A549 (cell line): ENCODE results near the gene RGMB. TPM values are rescaled to one million over a fixed set of nuclear protein-coding genes. Genes with fewer than 3 reads are reported as not detected.

ENCODE experiments used
- ATAC-seq, 2 experiments: fragments of 200-7000 bp in 1 of 2; fragments of >200 bp in 1 of 2; cut with Nextera tagmentation in 1 of 2; cut with Tn5 transposase in 1 of 2; 3 replicates each; pipeline versions ENCODE4 v1.8.0 to v1.9.1; 2018 to 2020; ENCODE audit warnings: mild to moderate bottlenecking in 1 of 2, moderate library complexity in 1 of 2
- CTCF ChIA-PET: fragments of 300-600 bp; sonication (Branson Sonifier 250); formaldehyde crosslinking; extraction: SDS; loops from one replicate; lab custom pipeline; 2021; ENCODE audit warnings: antibody characterized with exemption, inconsistent platforms; lab: Yijun Ruan, JAX
- POLR2A ChIA-PET: fragments of 350-600 bp; formaldehyde crosslinking; extraction: SDS; loops from one replicate; lab custom pipeline; 2021; ENCODE audit warnings: antibody characterized with exemption, inconsistent platforms; lab: Yijun Ruan, JAX
- DNase-seq, 2 experiments: peaks; one replicate each; pipeline versions ENCODE4 v3.0.0 to v3.0.0-alpha.2; 2011 to 2016; ENCODE audit warnings: low read depth in 1 of 2, low spot score in 1 of 2
- FAIRE-seq: peaks from 2 replicates; lab custom pipeline; 2011; peaks lifted over from hg19 to GRCh38; lab: Jason Lieb, UNC
- H3K27ac ChIP-seq, 2 experiments: fragments of >200 bp; sonication (Bioruptor Twin); formaldehyde crosslinking; 3 replicates each; pipeline ENCODE4 v1.5.1; 2016 to 2017
- H3K4me1 ChIP-seq: fragments of >200 bp; sonication (Bioruptor Twin); formaldehyde crosslinking; 3 replicates; pipeline ENCODE4 v1.6.1; 2016
- H3K4me2 ChIP-seq: fragments of >200 bp; sonication (Bioruptor Twin); formaldehyde crosslinking; 3 replicates; pipeline ENCODE4 v1.6.1; 2016
- H3K4me3 ChIP-seq: fragments of >200 bp; sonication (Bioruptor Twin); formaldehyde crosslinking; 3 replicates; pipeline ENCODE4 v1.5.1; 2016
- H3K9me3 ChIP-seq: fragments of >200 bp; sonication (Bioruptor Twin); formaldehyde crosslinking; 3 replicates; pipeline ENCODE4 v1.6.1; 2016
- CHD2 ChIP-seq: fragments of 150-350 bp; IDR thresholded peaks from 2 replicates; pipeline ENCODE4 v1.6.1; 2014; ENCODE audit warnings: low read length; ENCODE audit not compliant: partially characterized antibody
- CHD4 ChIP-seq: fragments of 200-600 bp; sonication (generic); IDR thresholded peaks from 2 replicates; pipeline ENCODE4 v1.6.1; 2016; ENCODE audit warnings: antibody characterized with exemption, mild to moderate bottlenecking, borderline replicate concordance
- EHMT2 ChIP-seq: fragments of 200-600 bp; sonication (generic); IDR thresholded peaks from 2 replicates; pipeline ENCODE4 v1.6.1; 2016; ENCODE audit warnings: antibody characterized with exemption, low read depth, mild to moderate bottlenecking, moderate library complexity
- EP300 ChIP-seq, 2 experiments: fragments of >200 bp; sonication (Bioruptor Twin); formaldehyde crosslinking; IDR thresholded peaks; 2 replicates in 1 of 2; 3 replicates in 1 of 2; pipeline ENCODE4 v1.6.1; 2016 to 2017
- FOSB ChIP-seq: fragments of 250-450 bp; sonication (Bioruptor Pico); IDR thresholded peaks from 2 replicates; pipeline ENCODE4 v1.5.0; 2020; ENCODE audit warnings: mild to moderate bottlenecking, moderate library complexity
- FOXS1 ChIP-seq: fragments of 250-450 bp; sonication (Bioruptor Pico); IDR thresholded peaks from 2 replicates; pipeline ENCODE4 v1.5.0; 2020; ENCODE audit warnings: mild to moderate bottlenecking, moderate library complexity
- HDAC2 ChIP-seq: fragments of 200-600 bp; sonication (generic); IDR thresholded peaks from 2 replicates; pipeline ENCODE4 v1.6.1; 2016
- JUN ChIP-seq, 2 experiments: fragments of >200 bp; sonication (Bioruptor Twin); formaldehyde crosslinking; IDR thresholded peaks; 2 replicates in 1 of 2; 3 replicates in 1 of 2; pipeline ENCODE4 v1.6.1; 2016 to 2017
- KDM1A ChIP-seq: fragments of 200-600 bp; sonication (generic); IDR thresholded peaks from 2 replicates; pipeline ENCODE4 v1.6.1; 2016; ENCODE audit warnings: low read depth, mild to moderate bottlenecking
- MAZ ChIP-seq: fragments of 150-350 bp; IDR thresholded peaks from 2 replicates; pipeline ENCODE4 v1.6.1; 2014; ENCODE audit warnings: antibody characterized with exemption, low read depth, low read length, borderline replicate concordance
- POLR2A ChIP-seq: IDR thresholded peaks from 2 replicates; pipeline ENCODE4 v1.6.1; 2012; ENCODE audit warnings: mild to moderate bottlenecking, low read length
- ZC3H11A ChIP-seq: fragments of 450-650 bp; IDR thresholded peaks from 2 replicates; pipeline ENCODE4 v1.6.1; 2014; ENCODE audit warnings: antibody characterized with exemption, mild to moderate bottlenecking
- WGBS: methylation state at CpG from one replicate; pipeline ENCODE4 v1.1.6; 2017; ENCODE audit errors: missing lambda C conversion rate; 5-methylcytosine and 5-hydroxymethylcytosine counted together
- polyA plus RNA-seq, 4 experiments: library from polyadenylated mRNA; depleted of rRNA in 3 of 4; stranded (reverse); fragments of >200 nt; fragmentation: RNase III in 1 of 4; extraction: RNeasy Plus Mini Kit Qiagen cat#74134 plus additional on column Dnase treatment in 1 of 4; gene quantifications; 2 replicates in 3 of 4; 3 replicates in 1 of 4; pipeline ENCODE4 v1.2.3, GENCODE V29; 2011 to 2017
- TF ChIP-seq, protein P1 (sequence below): IDR thresholded peaks from 2 replicates; pipeline ENCODE4 v1.6.1; 2012; ENCODE audit warnings: low read depth, borderline replicate concordance
- TF ChIP-seq, protein P2 (sequence below): fragments of >200 bp; sonication (Bioruptor Twin); formaldehyde crosslinking; IDR thresholded peaks from 3 replicates; pipeline ENCODE4 v1.5.1; 2016
- TF ChIP-seq, protein P3 (sequence below): fragments of 200-600 bp; sonication (generic); IDR thresholded peaks from 2 replicates; pipeline ENCODE4 v1.6.1; 2016; ENCODE audit warnings: antibody characterized with exemption, mild to moderate bottlenecking, moderate library complexity
- TF ChIP-seq, protein P4 (sequence below): fragments of 250-450 bp; sonication (Bioruptor Pico); IDR thresholded peaks from 2 replicates; pipeline ENCODE4 v1.5.0; 2021; ENCODE audit warnings: mild to moderate bottlenecking, moderate library complexity, borderline replicate concordance

RGMB gene
- polyA plus RNA-seq, 2 of the 4 experiments (the other 2 are of a cell fraction): 5.3 to 5.6 TPM

DNA sequence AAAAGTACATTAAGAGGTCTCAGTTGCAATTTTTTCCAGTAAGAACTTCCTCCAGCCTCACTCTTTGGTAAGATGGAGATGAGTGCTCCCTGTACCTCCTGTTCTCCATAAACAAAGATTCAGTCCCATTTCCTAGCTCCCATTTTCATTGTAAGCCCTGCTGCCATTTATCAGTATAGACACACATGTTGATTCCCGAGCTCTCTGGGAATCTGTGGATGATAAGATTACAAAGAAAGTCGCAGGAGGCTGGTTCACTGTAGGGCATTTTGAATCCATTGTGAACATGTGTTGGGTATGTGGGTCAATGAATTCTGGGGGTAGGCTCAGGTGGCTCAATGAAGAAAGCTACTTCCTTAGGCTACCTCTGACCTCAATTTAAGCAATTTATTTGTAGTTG is 36.7 kb downstream of the RGMB start (continued):
- no peak for TF ChIP-seq CHD4

DNA sequence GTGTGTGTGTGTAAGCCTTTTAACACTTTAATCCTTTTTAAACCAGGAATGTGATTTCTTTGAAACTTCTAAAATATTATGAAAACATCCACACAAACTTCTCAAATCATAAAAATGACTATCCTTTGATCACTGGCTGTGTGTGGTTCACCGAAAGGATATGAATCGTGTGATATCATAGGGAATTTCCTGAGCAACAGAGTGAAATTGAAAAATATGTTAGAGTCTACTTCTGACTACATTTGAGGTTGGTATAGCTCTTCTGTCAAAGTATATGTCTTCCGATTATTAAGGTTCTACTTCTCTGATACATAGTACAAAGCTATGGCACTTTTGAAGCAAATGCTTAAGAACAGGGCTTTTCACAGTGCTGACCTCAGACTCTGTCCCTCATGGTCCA is 40.3 kb downstream of the RGMB start:
- Histone ChIP-seq H3K4me3 (no peak overlapping the region), H3K27ac (no peak overlapping the region), H3K4me2 (no peak overlapping the region), H3K4me1 (no peaks in the 10 kb centered on the region), H3K9me3 (no peaks in the 10 kb centered on the region)
- FAIRE-seq (no peak), DNase-seq (no peak), ATAC-seq (no peak)
- CTCF ChIA-PET: no interaction called here
- no peak for TF ChIP-seq FOXS1 (CRISPR knock-in tag)
- WGBS: 74% methylated on average over 3 of the region's 3 CpGs
- POLR2A ChIA-PET: no interaction called here

DNA sequence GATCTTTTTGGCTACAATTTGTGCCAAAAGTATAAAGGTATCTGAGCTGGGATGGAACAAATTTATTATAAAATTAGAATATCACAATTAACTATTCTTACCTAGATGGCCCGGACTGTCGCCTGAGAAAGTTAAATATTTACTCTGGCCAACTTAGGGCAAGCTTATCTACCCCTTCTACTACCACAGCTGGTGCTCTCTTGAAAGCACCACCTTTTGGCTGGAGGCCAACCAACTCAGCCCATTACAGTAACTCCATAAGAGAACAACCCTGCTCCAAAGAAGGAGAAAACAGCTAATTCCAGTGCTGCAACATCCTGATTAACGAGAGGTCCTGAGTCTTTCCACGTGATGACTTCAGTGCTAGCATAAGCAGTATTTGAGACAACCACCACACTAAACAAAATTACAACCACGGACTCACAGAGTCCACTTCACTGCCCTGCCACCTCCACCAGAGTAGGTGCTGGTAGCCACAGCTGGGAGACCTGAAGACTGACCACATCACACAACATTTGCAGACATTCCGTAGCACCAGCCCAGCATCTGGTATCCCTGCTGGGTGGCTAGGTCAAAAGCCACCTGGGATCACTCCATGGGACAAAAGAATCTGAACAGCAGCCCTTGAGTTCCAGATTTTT is 43.2 kb downstream of the RGMB start:
- no peak for FAIRE-seq
- peaks cover 10% of the 10 kb centered on the region; the same call in 1 of the 3 replicates for H3K9me3 ChIP-seq
- WGBS: 36% methylated on average over 6 of the region's 6 CpGs
- ChIA-PET CTCF (no interaction called here), POLR2A (no interaction called here)
- no peaks in the 10 kb centered on the region for H3K4me1 ChIP-seq
- DNase-seq: no peak
- ATAC-seq: no peak
- TF ChIP-seq FOSB (CRISPR knock-in tag) (no peak), HDAC2 (no peak), MAZ (no peak), EHMT2 (no peak), CHD2 (no peak), JUN (IDR thresholded peaks at IDR 0.05) (no peak), EP300 (IDR thresholded peaks at IDR 0.05) (no peak), ZC3H11A (no peak), KDM1A (no peak), POLR2A (no peak)
- TF ChIP-seq, protein P1, sequence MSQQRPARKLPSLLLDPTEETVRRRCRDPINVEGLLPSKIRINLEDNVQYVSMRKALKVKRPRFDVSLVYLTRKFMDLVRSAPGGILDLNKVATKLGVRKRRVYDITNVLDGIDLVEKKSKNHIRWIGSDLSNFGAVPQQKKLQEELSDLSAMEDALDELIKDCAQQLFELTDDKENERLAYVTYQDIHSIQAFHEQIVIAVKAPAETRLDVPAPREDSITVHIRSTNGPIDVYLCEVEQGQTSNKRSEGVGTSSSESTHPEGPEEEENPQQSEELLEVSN: no peak
- TF ChIP-seq, protein P2, sequence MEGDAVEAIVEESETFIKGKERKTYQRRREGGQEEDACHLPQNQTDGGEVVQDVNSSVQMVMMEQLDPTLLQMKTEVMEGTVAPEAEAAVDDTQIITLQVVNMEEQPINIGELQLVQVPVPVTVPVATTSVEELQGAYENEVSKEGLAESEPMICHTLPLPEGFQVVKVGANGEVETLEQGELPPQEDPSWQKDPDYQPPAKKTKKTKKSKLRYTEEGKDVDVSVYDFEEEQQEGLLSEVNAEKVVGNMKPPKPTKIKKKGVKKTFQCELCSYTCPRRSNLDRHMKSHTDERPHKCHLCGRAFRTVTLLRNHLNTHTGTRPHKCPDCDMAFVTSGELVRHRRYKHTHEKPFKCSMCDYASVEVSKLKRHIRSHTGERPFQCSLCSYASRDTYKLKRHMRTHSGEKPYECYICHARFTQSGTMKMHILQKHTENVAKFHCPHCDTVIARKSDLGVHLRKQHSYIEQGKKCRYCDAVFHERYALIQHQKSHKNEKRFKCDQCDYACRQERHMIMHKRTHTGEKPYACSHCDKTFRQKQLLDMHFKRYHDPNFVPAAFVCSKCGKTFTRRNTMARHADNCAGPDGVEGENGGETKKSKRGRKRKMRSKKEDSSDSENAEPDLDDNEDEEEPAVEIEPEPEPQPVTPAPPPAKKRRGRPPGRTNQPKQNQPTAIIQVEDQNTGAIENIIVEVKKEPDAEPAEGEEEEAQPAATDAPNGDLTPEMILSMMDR: no peak
- TF ChIP-seq, protein P3, sequence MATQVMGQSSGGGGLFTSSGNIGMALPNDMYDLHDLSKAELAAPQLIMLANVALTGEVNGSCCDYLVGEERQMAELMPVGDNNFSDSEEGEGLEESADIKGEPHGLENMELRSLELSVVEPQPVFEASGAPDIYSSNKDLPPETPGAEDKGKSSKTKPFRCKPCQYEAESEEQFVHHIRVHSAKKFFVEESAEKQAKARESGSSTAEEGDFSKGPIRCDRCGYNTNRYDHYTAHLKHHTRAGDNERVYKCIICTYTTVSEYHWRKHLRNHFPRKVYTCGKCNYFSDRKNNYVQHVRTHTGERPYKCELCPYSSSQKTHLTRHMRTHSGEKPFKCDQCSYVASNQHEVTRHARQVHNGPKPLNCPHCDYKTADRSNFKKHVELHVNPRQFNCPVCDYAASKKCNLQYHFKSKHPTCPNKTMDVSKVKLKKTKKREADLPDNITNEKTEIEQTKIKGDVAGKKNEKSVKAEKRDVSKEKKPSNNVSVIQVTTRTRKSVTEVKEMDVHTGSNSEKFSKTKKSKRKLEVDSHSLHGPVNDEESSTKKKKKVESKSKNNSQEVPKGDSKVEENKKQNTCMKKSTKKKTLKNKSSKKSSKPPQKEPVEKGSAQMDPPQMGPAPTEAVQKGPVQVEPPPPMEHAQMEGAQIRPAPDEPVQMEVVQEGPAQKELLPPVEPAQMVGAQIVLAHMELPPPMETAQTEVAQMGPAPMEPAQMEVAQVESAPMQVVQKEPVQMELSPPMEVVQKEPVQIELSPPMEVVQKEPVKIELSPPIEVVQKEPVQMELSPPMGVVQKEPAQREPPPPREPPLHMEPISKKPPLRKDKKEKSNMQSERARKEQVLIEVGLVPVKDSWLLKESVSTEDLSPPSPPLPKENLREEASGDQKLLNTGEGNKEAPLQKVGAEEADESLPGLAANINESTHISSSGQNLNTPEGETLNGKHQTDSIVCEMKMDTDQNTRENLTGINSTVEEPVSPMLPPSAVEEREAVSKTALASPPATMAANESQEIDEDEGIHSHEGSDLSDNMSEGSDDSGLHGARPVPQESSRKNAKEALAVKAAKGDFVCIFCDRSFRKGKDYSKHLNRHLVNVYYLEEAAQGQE: no peak
- TF ChIP-seq, protein P4, sequence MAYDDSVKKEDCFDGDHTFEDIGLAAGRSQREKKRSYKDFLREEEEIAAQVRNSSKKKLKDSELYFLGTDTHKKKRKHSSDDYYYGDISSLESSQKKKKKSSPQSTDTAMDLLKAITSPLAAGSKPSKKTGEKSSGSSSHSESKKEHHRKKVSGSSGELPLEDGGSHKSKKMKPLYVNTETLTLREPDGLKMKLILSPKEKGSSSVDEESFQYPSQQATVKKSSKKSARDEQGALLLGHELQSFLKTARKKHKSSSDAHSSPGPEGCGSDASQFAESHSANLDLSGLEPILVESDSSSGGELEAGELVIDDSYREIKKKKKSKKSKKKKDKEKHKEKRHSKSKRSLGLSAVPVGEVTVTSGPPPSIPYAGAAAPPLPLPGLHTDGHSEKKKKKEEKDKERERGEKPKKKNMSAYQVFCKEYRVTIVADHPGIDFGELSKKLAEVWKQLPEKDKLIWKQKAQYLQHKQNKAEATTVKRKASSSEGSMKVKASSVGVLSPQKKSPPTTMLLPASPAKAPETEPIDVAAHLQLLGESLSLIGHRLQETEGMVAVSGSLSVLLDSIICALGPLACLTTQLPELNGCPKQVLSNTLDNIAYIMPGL (CRISPR knock-in tag): no peak
- H3K27ac ChIP-seq: no peak overlapping the region
- no peak overlapping the region for H3K4me3 ChIP-seq
- H3K4me2 ChIP-seq: no peak overlapping the region
